HCT116 (cell line): ENCODE data around the gene TEX2. TPM values are rescaled to one million over a fixed set of nuclear protein-coding genes. Genes with fewer than 3 reads are reported as not detected.

ENCODE experiments used
- ATAC-seq: fragments of 200-7000 bp; cut with Tn5 transposase; 2 replicates; pipeline ENCODE4 v1.9.1; 2020; ENCODE audit warnings: mild to moderate bottlenecking, moderate library complexity
- BruUV-seq: library from RNA; stranded (reverse); fragments of 400-500 nt; replicated peaks from 2 replicates; lab custom pipeline; 2021; lab: Mats Ljungman, UMichigan
- CTCF ChIA-PET: fragments of 300-600 bp; sonication (Branson Sonifier 250); formaldehyde crosslinking; loops from one replicate; lab custom pipeline; 2021; ENCODE audit warnings: antibody characterized with exemption; lab: Charles Lee
- POLR2A ChIA-PET: fragments of 300-600, 350-600 bp; sonication (Branson Sonifier 250); formaldehyde crosslinking; loops from one replicate; lab custom pipeline; 2021; ENCODE audit warnings: antibody characterized with exemption; lab: Charles Lee
- RAD21 ChIA-PET, 2 experiments: fragments of 300-600 bp; sonication (Branson Sonifier 250); formaldehyde crosslinking; loops; one replicate each; lab custom pipeline; 2023; ENCODE audit warnings: low total read pairs in 2 of 2; ENCODE audit not compliant: uncharacterized antibody in 2 of 2, unreplicated experiment in 2 of 2, low non-redundant PET in 1 of 2; lab: Charles Lee
- DNase-seq: peaks from one replicate; pipeline ENCODE4 v3.0.0-alpha.2; 2010; ENCODE audit warnings: low read depth, low spot score
- H2AFZ ChIP-seq: fragments of 200-600 bp; shearing (Covaris generic), sonication (generic); 2 replicates; pipeline ENCODE4 v1.6.1; 2017; ENCODE audit warnings: low read depth, mixed run types, mixed read lengths, antibody characterized with exemption, low read length; ENCODE audit not compliant: poor library complexity, severe bottlenecking
- H3K27ac ChIP-seq: 2 replicates; pipeline ENCODE4 v1.5.1; 2012; ENCODE audit warnings: low read depth, low read length
- H3K27me3 ChIP-seq: fragments of 200-600 bp; sonication (generic); 2 replicates; pipeline ENCODE4 v1.6.1; 2016; ENCODE audit warnings: mixed run types, low read length, mixed read lengths; ENCODE audit not compliant: insufficient read depth
- H3K36me3 ChIP-seq, 2 experiments: fragments of 200-500 bp in 1 of 2; fragments of 200-600 bp in 1 of 2; sonication (Bioruptor generic) in 1 of 2; sonication (generic) in 1 of 2; 2 replicates each; pipeline versions ENCODE4 v1.5.1 to v1.6.1; 2014 to 2016; ENCODE audit warnings: low read length in 2 of 2, inconsistent platforms in 1 of 2, mixed read lengths in 1 of 2, mixed run types in 1 of 2; ENCODE audit not compliant: insufficient read depth in 2 of 2, control insufficient read depth in 1 of 2
- H3K4me1 ChIP-seq, 2 experiments: fragments of 200-600 bp in 1 of 2; sonication (generic) in 1 of 2; 2 replicates each; pipeline versions ENCODE4 v1.5.1 to v1.6.1; 2012 to 2017; ENCODE audit warnings: low read length in 2 of 2, inconsistent platforms in 1 of 2, mild to moderate bottlenecking in 1 of 2, mixed read lengths in 1 of 2, mixed run types in 1 of 2, moderate library complexity in 1 of 2; ENCODE audit not compliant: insufficient read depth in 2 of 2, control insufficient read depth in 1 of 2
- H3K4me2 ChIP-seq: fragments of 200-600 bp; sonication (generic); 2 replicates; pipeline ENCODE4 v1.6.1; 2017; ENCODE audit warnings: mixed run types, low read length, mixed read lengths
- H3K4me3 ChIP-seq, 2 experiments: fragments of 200-600 bp in 1 of 2; sonication (generic) in 1 of 2; replicated peaks in 1 of 2; 2 replicates each; pipeline ENCODE4 v1.5.1; 2011 to 2016; ENCODE audit warnings: low read length in 2 of 2, control low read depth in 1 of 2, low read depth in 1 of 2, mild to moderate bottlenecking in 1 of 2, mixed read lengths in 1 of 2, mixed run types in 1 of 2
- H3K79me2 ChIP-seq: fragments of 200-600 bp; sonication (generic); 2 replicates; pipeline ENCODE4 v1.6.1; 2017; ENCODE audit warnings: mild to moderate bottlenecking, mixed run types, low read length, moderate library complexity, mixed read lengths; ENCODE audit not compliant: insufficient read depth
- H3K9ac ChIP-seq: fragments of 200-600 bp; sonication (generic); 2 replicates; pipeline ENCODE4 v1.6.1; 2016; ENCODE audit warnings: low read length, mixed read lengths
- H3K9me2 ChIP-seq: fragments of 200-600 bp; sonication (generic), shearing (Covaris generic); 2 replicates; pipeline ENCODE4 v1.6.1; 2017; ENCODE audit warnings: mixed run types, mild to moderate bottlenecking, moderate library complexity; ENCODE audit not compliant: insufficient read depth
- H3K9me3 ChIP-seq, 2 experiments: fragments of 200-500 bp in 1 of 2; fragments of 200-600 bp in 1 of 2; sonication (Bioruptor generic) in 1 of 2; sonication (generic) in 1 of 2; 2 replicates each; pipeline ENCODE4 v1.6.1; 2014 to 2017; ENCODE audit warnings: low read length in 2 of 2, mixed read lengths in 2 of 2, inconsistent platforms in 1 of 2, low read depth in 1 of 2, mild to moderate bottlenecking in 1 of 2, mixed run types in 1 of 2, moderate library complexity in 1 of 2; ENCODE audit not compliant: control insufficient read depth in 1 of 2, insufficient read depth in 1 of 2
- H4K20me1 ChIP-seq: fragments of 200-600 bp; sonication (generic), shearing (Covaris generic); 2 replicates; pipeline ENCODE4 v1.6.1; 2017; ENCODE audit warnings: mixed run types, mild to moderate bottlenecking, moderate library complexity; ENCODE audit not compliant: insufficient read depth
- CEBPB ChIP-seq: IDR thresholded peaks from 2 replicates; pipeline ENCODE4 v1.6.1; 2012; ENCODE audit warnings: low read depth
- EGR1 ChIP-seq: IDR thresholded peaks from 2 replicates; pipeline ENCODE4 v1.6.1; 2012; ENCODE audit warnings: low read depth
- ELF1 ChIP-seq: IDR thresholded peaks from 2 replicates; pipeline ENCODE4 v1.6.1; 2012; ENCODE audit warnings: low read depth, borderline replicate concordance
- EZH2 ChIP-seq: fragments of 200-600 bp; sonication (generic); IDR thresholded peaks from 2 replicates; pipeline ENCODE4 v1.6.1; 2017; ENCODE audit warnings: antibody characterized with exemption, mixed run types
- EZH2phosphoT487 ChIP-seq: fragments of 200-600 bp; IDR thresholded peaks from 2 replicates; pipeline ENCODE4 v1.6.1; 2018; ENCODE audit warnings: antibody characterized with exemption, borderline replicate concordance
- FOSL1 ChIP-seq: IDR thresholded peaks from 2 replicates; pipeline ENCODE4 v1.6.1; 2012; ENCODE audit warnings: low read depth
- POLR2AphosphoS5 ChIP-seq: IDR thresholded peaks from 2 replicates; pipeline ENCODE4 v1.6.1; 2011; ENCODE audit warnings: mild to moderate bottlenecking, low read depth, low read length, moderate library complexity
- RAD21 ChIP-seq: IDR thresholded peaks from 2 replicates; pipeline ENCODE4 v1.6.1; 2012; ENCODE audit warnings: low read depth, mild to moderate bottlenecking
- SIN3A ChIP-seq: IDR thresholded peaks from 2 replicates; pipeline ENCODE4 v1.6.1; 2012; ENCODE audit warnings: low read depth
- SP1 ChIP-seq: IDR thresholded peaks from 2 replicates; pipeline ENCODE4 v1.6.1; 2012; ENCODE audit warnings: low read depth
- YY1 ChIP-seq: IDR thresholded peaks from 2 replicates; pipeline ENCODE4 v1.6.1; 2011; ENCODE audit warnings: low read length, low read depth, moderate library complexity, mild to moderate bottlenecking; ENCODE audit not compliant: insufficient replicate concordance; ENCODE audit errors: extremely low read depth
- ZFX ChIP-seq: fragments of 450-650 bp; IDR thresholded peaks from 2 replicates; pipeline ENCODE4 v1.6.1; 2017
- intact Hi-C: fragments of 100-400 bp; cut with micrococcal nuclease; formaldehyde crosslinking; loops from 2 replicates; pipeline ENCODE4 v1.10.0; 2022
- total RNA-seq: library from RNA; stranded (reverse); gene quantifications from one replicate; pipeline ENCODE4 v1.2.1, GENCODE V29; 2021; ENCODE audit not compliant: unreplicated experiment
- TF ChIP-seq, protein P1 (sequence below): IDR thresholded peaks from 2 replicates; pipeline ENCODE4 v1.6.1; 2012; ENCODE audit warnings: low read depth
- TF ChIP-seq, protein P2 (sequence below): IDR thresholded peaks from 2 replicates; pipeline ENCODE4 v1.6.1; 2011; ENCODE audit warnings: mild to moderate bottlenecking, low read length, moderate library complexity; ENCODE audit not compliant: insufficient replicate concordance; ENCODE audit errors: extremely low read depth
- TF ChIP-seq, protein P3 (sequence below): IDR thresholded peaks from 2 replicates; pipeline ENCODE4 v1.6.1; 2012

The TEX2 gene
- total RNA-seq, 1 experiment from 2014 or later, result 24.6 TPM

DNA sequence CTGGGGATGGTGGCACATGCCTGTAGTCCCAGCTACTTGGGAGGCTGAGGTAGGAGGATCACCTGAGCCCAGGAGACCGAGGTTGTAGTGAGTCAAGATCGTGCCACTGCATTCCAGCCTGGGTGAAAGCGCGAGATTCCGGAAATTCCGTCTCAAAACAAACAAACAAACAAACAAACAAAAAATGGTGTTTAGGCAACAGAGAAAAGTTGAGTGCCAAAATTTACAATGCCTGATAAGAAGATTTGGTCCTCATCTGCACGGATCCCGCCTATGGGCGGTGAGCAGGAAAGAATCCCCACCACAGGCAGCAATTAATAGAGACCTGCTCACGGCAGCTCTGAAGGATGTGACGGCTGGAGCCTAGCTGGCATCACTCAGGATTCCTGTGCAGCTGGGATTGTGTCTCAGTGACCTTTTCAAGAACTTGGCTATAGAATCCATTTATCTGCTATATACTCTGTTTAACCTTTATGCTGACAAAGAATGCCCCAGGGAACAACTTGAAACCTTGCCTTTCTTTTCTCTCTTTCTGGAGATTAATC is 14.0 kb upstream of the TEX2 start:
- H3K4me3 ChIP-seq, result no peak overlapping the region
- no peak overlapping the region for H3K27ac ChIP-seq
- no peak overlapping the region for H3K9ac ChIP-seq
- no peaks in the 10 kb centered on the region for H3K36me3 ChIP-seq
- BruUV-seq, result no TSS peak
- no peaks in the 10 kb centered on the region for H3K27me3 ChIP-seq
- DNase-seq (no peak), ATAC-seq (no peak)
- RAD21 ChIA-PET, result no interaction called here
- no peak for TF ChIP-seq EZH2
- TF ChIP-seq, protein P1, sequence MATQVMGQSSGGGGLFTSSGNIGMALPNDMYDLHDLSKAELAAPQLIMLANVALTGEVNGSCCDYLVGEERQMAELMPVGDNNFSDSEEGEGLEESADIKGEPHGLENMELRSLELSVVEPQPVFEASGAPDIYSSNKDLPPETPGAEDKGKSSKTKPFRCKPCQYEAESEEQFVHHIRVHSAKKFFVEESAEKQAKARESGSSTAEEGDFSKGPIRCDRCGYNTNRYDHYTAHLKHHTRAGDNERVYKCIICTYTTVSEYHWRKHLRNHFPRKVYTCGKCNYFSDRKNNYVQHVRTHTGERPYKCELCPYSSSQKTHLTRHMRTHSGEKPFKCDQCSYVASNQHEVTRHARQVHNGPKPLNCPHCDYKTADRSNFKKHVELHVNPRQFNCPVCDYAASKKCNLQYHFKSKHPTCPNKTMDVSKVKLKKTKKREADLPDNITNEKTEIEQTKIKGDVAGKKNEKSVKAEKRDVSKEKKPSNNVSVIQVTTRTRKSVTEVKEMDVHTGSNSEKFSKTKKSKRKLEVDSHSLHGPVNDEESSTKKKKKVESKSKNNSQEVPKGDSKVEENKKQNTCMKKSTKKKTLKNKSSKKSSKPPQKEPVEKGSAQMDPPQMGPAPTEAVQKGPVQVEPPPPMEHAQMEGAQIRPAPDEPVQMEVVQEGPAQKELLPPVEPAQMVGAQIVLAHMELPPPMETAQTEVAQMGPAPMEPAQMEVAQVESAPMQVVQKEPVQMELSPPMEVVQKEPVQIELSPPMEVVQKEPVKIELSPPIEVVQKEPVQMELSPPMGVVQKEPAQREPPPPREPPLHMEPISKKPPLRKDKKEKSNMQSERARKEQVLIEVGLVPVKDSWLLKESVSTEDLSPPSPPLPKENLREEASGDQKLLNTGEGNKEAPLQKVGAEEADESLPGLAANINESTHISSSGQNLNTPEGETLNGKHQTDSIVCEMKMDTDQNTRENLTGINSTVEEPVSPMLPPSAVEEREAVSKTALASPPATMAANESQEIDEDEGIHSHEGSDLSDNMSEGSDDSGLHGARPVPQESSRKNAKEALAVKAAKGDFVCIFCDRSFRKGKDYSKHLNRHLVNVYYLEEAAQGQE, result no peak
- TF ChIP-seq, protein P2, sequence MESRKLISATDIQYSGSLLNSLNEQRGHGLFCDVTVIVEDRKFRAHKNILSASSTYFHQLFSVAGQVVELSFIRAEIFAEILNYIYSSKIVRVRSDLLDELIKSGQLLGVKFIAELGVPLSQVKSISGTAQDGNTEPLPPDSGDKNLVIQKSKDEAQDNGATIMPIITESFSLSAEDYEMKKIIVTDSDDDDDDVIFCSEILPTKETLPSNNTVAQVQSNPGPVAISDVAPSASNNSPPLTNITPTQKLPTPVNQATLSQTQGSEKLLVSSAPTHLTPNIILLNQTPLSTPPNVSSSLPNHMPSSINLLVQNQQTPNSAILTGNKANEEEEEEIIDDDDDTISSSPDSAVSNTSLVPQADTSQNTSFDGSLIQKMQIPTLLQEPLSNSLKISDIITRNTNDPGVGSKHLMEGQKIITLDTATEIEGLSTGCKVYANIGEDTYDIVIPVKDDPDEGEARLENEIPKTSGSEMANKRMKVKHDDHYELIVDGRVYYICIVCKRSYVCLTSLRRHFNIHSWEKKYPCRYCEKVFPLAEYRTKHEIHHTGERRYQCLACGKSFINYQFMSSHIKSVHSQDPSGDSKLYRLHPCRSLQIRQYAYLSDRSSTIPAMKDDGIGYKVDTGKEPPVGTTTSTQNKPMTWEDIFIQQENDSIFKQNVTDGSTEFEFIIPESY, result no peak
- no peak for TF ChIP-seq SP1
- TF ChIP-seq ZFX, result no peak
- TF ChIP-seq FOSL1, result no peak
- no peak for TF ChIP-seq POLR2AphosphoS5
- no peak for TF ChIP-seq RAD21
- TF ChIP-seq SIN3A, result no peak
- TF ChIP-seq, protein P3, sequence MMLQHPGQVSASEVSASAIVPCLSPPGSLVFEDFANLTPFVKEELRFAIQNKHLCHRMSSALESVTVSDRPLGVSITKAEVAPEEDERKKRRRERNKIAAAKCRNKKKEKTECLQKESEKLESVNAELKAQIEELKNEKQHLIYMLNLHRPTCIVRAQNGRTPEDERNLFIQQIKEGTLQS, result no peak
- no peak for TF ChIP-seq YY1
- TF ChIP-seq CEBPB, result no peak
- no peak for TF ChIP-seq EGR1
- no peak for TF ChIP-seq ELF1
- no peak for TF ChIP-seq EZH2phosphoT487
- intact Hi-C loops, result no loop called here
- no peak overlapping the region for H2AFZ ChIP-seq
- no peaks in the 10 kb centered on the region for H4K20me1 ChIP-seq
- H3K4me1 ChIP-seq, result peaks cover 0 to 7% of the 10 kb centered on the region in 2 experiments; a peak in 2 of 4 replicates
- CTCF ChIA-PET, result no interaction called here
- peaks cover 0 to 4% of the 10 kb centered on the region in 2 experiments; a peak in 1 of 4 replicates for H3K9me3 ChIP-seq
- H3K9me2 ChIP-seq, result no peaks in the 10 kb centered on the region
- POLR2A ChIA-PET, result interaction anchor here (1.1 kb wide), 1 partner anchor 132 kb away, joined by 3 read pairs; no protein-coding TSS in a partner anchor
- H3K4me2 ChIP-seq, result no peak overlapping the region
- H3K79me2 ChIP-seq, result no peaks in the 10 kb centered on the region
